NB4 (cell line): ENCODE results near the gene SAMD14.

ENCODE experiments used
- CTCF ChIP-seq: IDR thresholded peaks from one replicate; pipeline ENCODE4 v1.5.1; 2012; ENCODE audit warnings: low read depth, low read length
- MYC ChIP-seq: IDR thresholded peaks from 2 replicates; pipeline ENCODE4 v1.6.1; 2011; ENCODE audit warnings: low read depth, low read length
- POLR2A ChIP-seq: IDR thresholded peaks from 2 replicates; pipeline ENCODE4 v1.6.1; 2011; ENCODE audit warnings: mild to moderate bottlenecking; ENCODE audit not compliant: insufficient read length; ENCODE audit errors: extremely low read depth

DNA sequence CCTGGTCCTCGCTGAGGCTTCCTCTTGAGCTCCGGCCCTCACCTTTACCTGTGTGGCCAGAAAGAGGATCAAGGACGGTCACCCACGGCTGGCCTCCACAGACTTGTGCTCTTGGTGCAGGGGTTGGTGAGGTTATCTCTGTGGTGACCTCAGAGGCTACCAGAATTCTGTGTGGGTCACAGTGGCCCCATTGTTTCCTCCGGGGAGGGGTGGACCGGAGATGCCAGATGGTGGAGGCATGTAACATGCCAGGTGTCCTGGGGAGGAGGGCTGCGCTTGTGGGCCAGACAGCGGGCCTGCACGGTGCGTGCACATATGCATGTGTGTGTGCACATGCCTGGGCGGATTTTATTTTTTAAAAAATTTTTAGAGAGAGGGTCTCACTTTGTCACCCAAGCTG lies 42.2 kb upstream of the SAMD14 start:
- TF ChIP-seq CTCF (no peak), POLR2A (no peak), MYC (no peak)
